ENCODE measurements around the gene PGAP3.
"Not testable (repeated sequence)": the region's sequence is repeated elsewhere in the genome, so short reads cannot be mapped to it uniquely, and the experiment has no call there.

The PGAP3 gene

GRCh38 chr17:39714234-39714633, 26.4 kb upstream of the PGAP3 start:
- no peak for DNase-seq

- DNase-seq = no peak
These were observed 24.0 kb upstream of the PGAP3 start for GRCh38 chr17:39711851-39712250.

GRCh38 chr17:39711071-39711470, 23.2 kb upstream of the PGAP3 start:
- DNase-seq = not testable (repeated sequence)

GRCh38 chr17:39709998-39710964, 22.4 kb upstream of the PGAP3 start:
- DNase-seq = no peak

GRCh38 chr17:39709319-39709997, 21.6 kb upstream of the PGAP3 start:
- no peak for DNase-seq

GRCh38 chr17:39706921-39707337, 19.1 kb upstream of the PGAP3 start:
- DNase-seq = no peak

GRCh38 chr17:39706383-39706782, 18.5 kb upstream of the PGAP3 start:
- DNase-seq = no peak

GRCh38 chr17:39705786-39706348, 18.0 kb upstream of the PGAP3 start:
- no peak for DNase-seq

GRCh38 chr17:39704821-39705551, 17.1 kb upstream of the PGAP3 start:
- no peak for DNase-seq

- DNase-seq = no peak
These were observed 16.1 kb upstream of the PGAP3 start for GRCh38 chr17:39703913-39704312.

- DNase-seq = no peak
These were observed 15.3 kb upstream of the PGAP3 start for GRCh38 chr17:39702901-39703893.

GRCh38 chr17:39701784-39702422, 14.0 kb upstream of the PGAP3 start:
- no peak for DNase-seq

- no peak for DNase-seq
These were observed 13.3 kb upstream of the PGAP3 start for GRCh38 chr17:39701012-39701783.

- DNase-seq = no peak
These were observed 12.5 kb upstream of the PGAP3 start for GRCh38 chr17:39700148-39700987.

GRCh38 chr17:39699818-39700147, 11.9 kb upstream of the PGAP3 start, which contains the start of gene ERBB2:
Gene ERBB2, plus strand, starts transcription at chr17:39700064. Its CDS starts 175 bp downstream, at chr17:39700239.
- no peak for DNase-seq

GRCh38 chr17:39699157-39699817, 11.4 kb upstream of the PGAP3 start:
- DNase-seq = not testable (repeated sequence)

- DNase-seq = no peak
These were observed 10.1 kb upstream of the PGAP3 start for GRCh38 chr17:39697961-39698360.

GRCh38 chr17:39696731-39697130, 8.9 kb upstream of the PGAP3 start:
- DNase-seq = no peak

GRCh38 chr17:39695089-39695474, 7.2 kb upstream of the PGAP3 start:
- no peak for DNase-seq
